Neuron (in vitro differentiated cells): Measurements from ENCODE around the gene PLEKHG2.
A peak's percentile ranks its signal among the peaks of the same experiment; 100 is the strongest.
"Not testable (repeated sequence)": the region's sequence is repeated elsewhere in the genome, so short reads cannot be mapped to it uniquely, and the experiment has no call there.

Source experiments
- H2AFZ ChIP-seq: one replicate; pipeline ENCODE4 v1.6.1; 2013; ENCODE audit warnings: low read depth, mild to moderate bottlenecking, inconsistent platforms, low read length, moderate library complexity
- H3K27me3 ChIP-seq: one replicate; pipeline ENCODE4 v1.6.1; 2013; ENCODE audit warnings: low read length; ENCODE audit not compliant: insufficient read depth
- H3K36me3 ChIP-seq: one replicate; pipeline ENCODE4 v1.6.1; 2013; ENCODE audit warnings: low read length; ENCODE audit not compliant: insufficient read depth
- H3K4me1 ChIP-seq: one replicate; pipeline ENCODE4 v1.6.1; 2013; ENCODE audit warnings: low read length; ENCODE audit not compliant: insufficient read depth
- H3K4me3 ChIP-seq: 2 replicates; pipeline ENCODE4 v1.5.1; 2013; ENCODE audit warnings: mild to moderate bottlenecking, low read length, moderate library complexity
- H3K9me3 ChIP-seq: one replicate; pipeline ENCODE4 v1.6.1; 2013; ENCODE audit warnings: low read length

PLEKHG2 gene

DNA sequence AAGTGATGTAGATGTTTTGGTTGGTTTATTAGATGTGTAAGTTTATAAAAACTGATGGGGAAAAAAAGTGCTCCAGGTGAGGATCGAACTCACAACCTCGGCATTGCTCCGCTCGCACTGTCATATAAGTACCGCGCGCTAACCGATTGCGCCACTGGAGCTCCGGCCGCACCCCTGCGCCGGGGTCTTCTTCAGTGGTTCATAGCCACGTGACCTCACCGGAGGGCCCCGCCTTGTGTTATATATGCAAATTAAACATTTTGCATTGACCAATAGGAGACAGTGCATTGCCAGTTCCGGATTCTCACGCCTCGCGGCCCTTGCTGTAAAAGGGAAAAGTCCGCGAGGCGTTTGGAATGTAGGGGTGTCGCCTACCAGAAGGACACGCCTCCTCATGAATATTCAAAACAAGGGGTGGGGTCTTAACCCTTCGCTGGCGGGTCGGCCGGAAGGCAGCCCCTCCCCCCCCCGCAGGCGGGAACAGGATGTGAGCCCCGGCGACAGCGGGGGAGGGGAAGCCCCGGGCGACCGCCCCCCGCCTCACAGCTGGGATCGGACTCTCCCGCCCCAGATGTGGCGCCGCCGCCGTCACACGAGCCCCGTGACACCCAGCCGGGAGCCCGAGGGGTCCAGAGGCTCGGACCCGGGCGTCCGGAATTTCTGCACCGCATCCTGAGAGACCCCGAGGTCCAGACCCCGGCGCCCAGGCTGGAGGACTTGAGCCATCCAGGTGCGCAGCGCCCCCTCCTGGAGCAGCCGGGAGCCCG lies at the start of gene PLEKHG2:
PLEKHG2 (plus strand) TSS at position 570 of the 767 bp plus-strand sequence. CDS start 1,418 bp downstream, outside the sequence.
- H3K36me3 ChIP-seq = peaks cover 23% of the 10 kb centered on the region
- peak within 1 kb of the TSS; percentile 66 for H2AFZ ChIP-seq

GRCh38 chr19:39362682-39363657 lies 49.5 kb upstream of the PLEKHG2 start:
- Histone ChIP-seq H3K4me1 (no peaks in the 10 kb centered on the region), H3K4me3 (no peak overlapping the region), H3K27me3 (no peaks in the 10 kb centered on the region), H3K9me3 (no peaks in the 10 kb centered on the region), H3K36me3 (peaks cover 73% of the 10 kb centered on the region), H2AFZ (no peak overlapping the region)

More for the DNA sequence above, at the start of gene PLEKHG2:
- H3K4me1 ChIP-seq = peaks cover 43% of the 10 kb centered on the region
- no peaks in the 10 kb centered on the region for H3K27me3 ChIP-seq
- peak within 1 kb of the TSS; percentile 74 for H3K4me3 ChIP-seq
- H3K9me3 ChIP-seq = no peaks in the 10 kb centered on the region

DNA sequence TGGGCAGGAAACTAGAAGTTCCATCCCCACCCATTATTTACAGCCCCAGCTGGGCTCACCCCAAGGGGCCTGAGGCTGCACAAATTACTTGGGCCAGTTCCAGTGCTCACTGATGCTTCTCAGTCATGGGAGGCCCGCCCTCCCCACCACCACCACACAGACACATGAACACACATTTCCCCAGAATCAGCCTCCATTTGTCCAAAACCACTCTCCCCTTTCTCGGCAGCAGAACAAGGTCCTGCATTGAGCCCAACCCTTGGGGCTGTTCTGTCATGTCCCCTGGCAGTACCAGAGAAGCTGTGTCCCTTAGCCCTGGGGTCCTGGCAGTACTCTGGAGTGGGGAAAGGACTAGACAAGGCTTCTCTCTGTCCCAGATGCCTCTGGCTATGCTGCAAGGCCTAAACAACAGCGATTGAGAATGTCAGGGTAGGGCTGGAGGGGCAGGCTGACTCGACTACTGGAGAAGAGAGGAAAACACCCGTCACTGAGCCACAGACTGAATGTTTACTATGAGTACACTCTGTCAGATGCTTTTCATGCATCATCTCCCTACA lies 48.5 kb upstream of the PLEKHG2 start:
- H3K9me3 ChIP-seq = no peaks in the 10 kb centered on the region
- H3K4me3 ChIP-seq = no peak overlapping the region
- H2AFZ ChIP-seq = no peak overlapping the region
- peaks cover 71% of the 10 kb centered on the region for H3K36me3 ChIP-seq
- H3K27me3 ChIP-seq = no peaks in the 10 kb centered on the region
- no peaks in the 10 kb centered on the region for H3K4me1 ChIP-seq

DNA sequence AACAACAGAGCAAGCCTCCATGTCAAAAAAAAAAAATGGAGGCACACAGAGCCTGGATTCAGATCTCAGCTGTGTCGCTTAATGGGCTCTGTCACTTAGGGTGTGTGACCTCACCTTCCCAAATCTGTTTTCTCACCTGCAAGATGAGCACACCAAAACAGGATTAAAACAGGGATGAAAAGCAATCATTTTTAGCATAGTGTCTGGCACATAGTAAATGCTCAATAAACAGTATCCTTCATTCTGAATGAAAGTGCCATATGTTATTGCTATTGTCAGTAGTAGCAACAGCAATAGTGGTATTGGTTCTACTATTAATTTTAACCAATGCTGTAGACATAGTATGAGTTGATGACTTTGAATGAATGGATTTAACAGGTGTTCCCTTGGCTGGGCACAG lies 46.9 kb upstream of the PLEKHG2 start:
- Histone ChIP-seq H3K9me3 (no peaks in the 10 kb centered on the region), H3K27me3 (no peaks in the 10 kb centered on the region), H3K4me1 (no peaks in the 10 kb centered on the region), H2AFZ (no peak overlapping the region), H3K4me3 (no peak overlapping the region), H3K36me3 (peaks cover 74% of the 10 kb centered on the region)

GRCh38 chr19:39369200-39369599 lies 43.3 kb upstream of the PLEKHG2 start:
- peaks cover 72% of the 10 kb centered on the region for H3K36me3 ChIP-seq
- H3K4me1 ChIP-seq = no peaks in the 10 kb centered on the region
- H3K4me3 ChIP-seq = no peak overlapping the region
- H2AFZ ChIP-seq = no peak overlapping the region
- H3K9me3 ChIP-seq = no peaks in the 10 kb centered on the region
- H3K27me3 ChIP-seq = no peaks in the 10 kb centered on the region

- H3K4me1 ChIP-seq = no peaks in the 10 kb centered on the region
- peaks cover 72% of the 10 kb centered on the region for H3K36me3 ChIP-seq
- no peaks in the 10 kb centered on the region for H3K27me3 ChIP-seq
- no peak overlapping the region for H3K4me3 ChIP-seq
- H2AFZ ChIP-seq = no peak overlapping the region
- H3K9me3 ChIP-seq = no peaks in the 10 kb centered on the region
Measured at GRCh38 chr19:39370735-39371134, 41.7 kb upstream of the PLEKHG2 start.

DNA sequence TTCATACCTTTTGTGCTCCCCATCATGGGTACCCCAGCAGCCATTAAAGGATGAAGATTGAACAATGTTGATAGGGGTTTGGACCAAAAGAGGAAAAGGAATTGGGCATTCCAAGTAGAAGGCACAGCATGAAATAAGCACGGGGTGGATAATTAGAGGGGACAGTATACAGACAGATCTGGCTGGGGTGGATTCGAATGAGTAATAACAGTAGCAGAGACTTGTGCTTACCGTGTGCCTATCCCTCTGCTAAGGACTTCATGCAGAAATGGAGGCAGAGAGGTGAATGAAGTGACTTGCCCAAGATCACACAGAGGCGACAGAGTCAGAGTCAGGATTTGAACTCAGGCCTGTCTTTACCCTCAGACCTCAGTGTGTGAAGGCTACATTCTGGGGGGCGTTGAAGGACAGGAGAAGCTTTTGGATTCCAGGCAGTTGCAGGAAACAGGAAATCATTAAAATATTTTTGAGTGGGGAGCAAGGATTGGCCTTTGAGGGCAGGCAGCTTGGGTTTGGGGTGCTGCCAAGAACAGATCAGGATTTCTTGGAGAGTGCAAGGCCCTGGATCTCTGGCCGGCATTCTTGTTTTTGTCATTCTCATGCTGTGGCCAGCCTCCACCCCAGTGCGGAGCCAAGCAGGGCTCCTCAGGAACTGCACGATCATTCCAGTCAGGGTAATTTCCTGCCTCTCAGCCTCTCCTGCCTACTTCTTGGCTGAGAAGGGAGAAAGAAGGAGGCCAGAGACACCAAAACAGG lies 40.2 kb upstream of the PLEKHG2 start:
- H2AFZ ChIP-seq = no peak overlapping the region
- H3K4me1 ChIP-seq = no peaks in the 10 kb centered on the region
- no peaks in the 10 kb centered on the region for H3K9me3 ChIP-seq
- H3K36me3 ChIP-seq = peaks cover 78% of the 10 kb centered on the region
- no peak overlapping the region for H3K4me3 ChIP-seq
- no peaks in the 10 kb centered on the region for H3K27me3 ChIP-seq

GRCh38 chr19:39372941-39373340 lies 39.5 kb upstream of the PLEKHG2 start:
- peaks cover 84% of the 10 kb centered on the region for H3K36me3 ChIP-seq
- H3K4me1 ChIP-seq = no peaks in the 10 kb centered on the region
- no peaks in the 10 kb centered on the region for H3K9me3 ChIP-seq
- H2AFZ ChIP-seq = no peak overlapping the region
- no peak overlapping the region for H3K4me3 ChIP-seq
- no peaks in the 10 kb centered on the region for H3K27me3 ChIP-seq

- peaks cover 83% of the 10 kb centered on the region for H3K36me3 ChIP-seq
- no peaks in the 10 kb centered on the region for H3K4me1 ChIP-seq
- no peak overlapping the region for H2AFZ ChIP-seq
- H3K9me3 ChIP-seq = no peaks in the 10 kb centered on the region
- H3K4me3 ChIP-seq = no peak overlapping the region
- no peaks in the 10 kb centered on the region for H3K27me3 ChIP-seq
Measured at GRCh38 chr19:39375929-39376328, 36.5 kb upstream of the PLEKHG2 start.

- Histone ChIP-seq H3K36me3 (peaks cover 87% of the 10 kb centered on the region), H3K9me3 (no peaks in the 10 kb centered on the region), H2AFZ (no peak overlapping the region), H3K4me1 (no peaks in the 10 kb centered on the region), H3K4me3 (no peak overlapping the region), H3K27me3 (no peaks in the 10 kb centered on the region)
Measured at GRCh38 chr19:39377373-39378362, 34.8 kb upstream of the PLEKHG2 start.

DNA sequence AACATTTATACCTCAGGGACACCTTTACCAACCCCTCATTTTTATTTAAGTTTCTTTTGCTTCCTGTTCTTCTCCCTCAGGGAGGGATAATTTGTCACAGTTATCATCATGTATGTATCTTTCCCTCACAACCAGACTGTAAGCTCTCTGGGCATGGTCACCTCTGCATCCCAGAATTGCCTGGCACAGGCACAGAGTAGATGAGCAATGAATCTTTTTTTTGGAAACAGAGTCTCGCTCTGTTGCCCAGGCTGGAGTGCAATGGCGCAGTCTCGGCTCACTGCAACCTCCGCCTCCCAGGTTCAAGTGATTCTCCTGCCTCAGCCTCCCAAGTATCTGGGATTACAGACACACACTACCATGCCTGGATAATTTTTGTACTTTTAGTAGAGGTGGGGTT lies 33.1 kb upstream of the PLEKHG2 start:
- peaks cover 91% of the 10 kb centered on the region for H3K36me3 ChIP-seq
- not testable (repeated sequence) for H3K4me3 ChIP-seq, H3K4me1 ChIP-seq, H3K27me3 ChIP-seq, H3K9me3 ChIP-seq, H2AFZ ChIP-seq
